Hepatocyte (in vitro differentiated cells): Measurements from ENCODE around the gene F2R.

Source experiments
- CTCF ChIP-seq: fragments of 200-600 bp; sonication (generic); IDR thresholded peaks from 2 replicates; pipeline ENCODE4 v1.5.1; 2016; ENCODE audit warnings: antibody characterized with exemption, mild to moderate bottlenecking; ENCODE audit not compliant: poor library complexity
- EZH2 ChIP-seq: fragments of 200-600 bp; sonication (generic); IDR thresholded peaks from 2 replicates; pipeline ENCODE4 v1.6.1; 2016; ENCODE audit warnings: antibody characterized with exemption, mild to moderate bottlenecking, borderline replicate concordance
- EZH2phosphoT487 ChIP-seq: fragments of 200-600 bp; sonication (generic); IDR thresholded peaks from one replicate; pipeline ENCODE4 v1.6.1; 2018; ENCODE audit warnings: antibody characterized with exemption, mild to moderate bottlenecking, low read depth, moderate library complexity; ENCODE audit not compliant: unreplicated experiment, severe bottlenecking

DNA sequence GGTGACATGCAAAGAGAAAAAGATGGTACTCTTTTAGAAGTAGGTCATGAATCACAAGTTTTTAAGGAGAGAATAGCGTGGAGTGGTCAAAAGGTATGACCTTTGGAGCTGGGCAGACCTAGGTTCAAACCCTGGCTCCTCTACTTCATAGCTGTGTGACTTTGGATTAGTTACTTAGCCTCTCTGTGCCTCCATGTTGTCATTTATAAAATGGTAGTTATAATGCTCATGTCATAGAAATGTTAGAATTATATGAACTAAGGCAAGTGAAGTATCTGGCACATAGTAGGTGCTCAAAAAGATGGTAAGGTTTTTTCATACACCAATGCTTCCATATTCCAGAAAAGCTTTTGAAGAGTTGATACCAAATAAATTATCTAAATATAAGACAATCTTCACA lies 7.3 kb downstream of the F2R start:
- TF ChIP-seq CTCF (no peak), EZH2 (no peak), EZH2phosphoT487 (no peak)
